Trophoblast cell (in vitro differentiated cells and primary cell): Measurements from ENCODE around the gene SMAD4.

Experiments used
- DNase-seq, 2 donors: peaks; one replicate each; pipeline ENCODE4 v3.0.0-alpha.2; 2016
- H2AFZ ChIP-seq: 2 replicates; pipeline ENCODE4 v1.6.1; 2013; ENCODE audit warnings: low read length, moderate library complexity, mild to moderate bottlenecking; ENCODE audit not compliant: insufficient read depth, poor library complexity
- H2AK5ac ChIP-seq: 2 replicates; pipeline ENCODE4 v1.6.1; 2013; ENCODE audit warnings: mild to moderate bottlenecking, low read length
- H2BK120ac ChIP-seq: 2 replicates; pipeline ENCODE4 v1.6.1; 2013; ENCODE audit warnings: low read length, mild to moderate bottlenecking, moderate library complexity; ENCODE audit not compliant: insufficient read depth, poor library complexity
- H2BK12ac ChIP-seq: 2 replicates; pipeline ENCODE4 v1.6.1; 2013; ENCODE audit warnings: mild to moderate bottlenecking, low read length, moderate library complexity
- H2BK5ac ChIP-seq: 2 replicates; pipeline ENCODE4 v1.6.1; 2013; ENCODE audit warnings: low read length, low read depth, moderate library complexity, mild to moderate bottlenecking; ENCODE audit not compliant: poor library complexity
- H3K14ac ChIP-seq: 2 replicates; pipeline ENCODE4 v1.6.1; 2013; ENCODE audit warnings: mild to moderate bottlenecking, low read length
- H3K18ac ChIP-seq: 2 replicates; pipeline ENCODE4 v1.6.1; 2013; ENCODE audit warnings: mild to moderate bottlenecking, low read length
- H3K23ac ChIP-seq: 2 replicates; pipeline ENCODE4 v1.6.1; 2013; ENCODE audit warnings: low read length
- H3K27ac ChIP-seq: 2 replicates; pipeline ENCODE4 v1.5.1; 2013; ENCODE audit warnings: low read depth, mild to moderate bottlenecking, inconsistent platforms, low read length, moderate library complexity
- H3K27me3 ChIP-seq: 2 replicates; pipeline ENCODE4 v1.6.1; 2013; ENCODE audit warnings: inconsistent platforms, mild to moderate bottlenecking, low read length, moderate library complexity; ENCODE audit not compliant: insufficient read depth
- H3K36me3 ChIP-seq, 2 experiments: 1 replicate in 1 of 2; 2 replicates in 1 of 2; pipeline ENCODE4 v1.6.1; 2013; ENCODE audit warnings: low read length in 2 of 2, mild to moderate bottlenecking in 2 of 2, moderate library complexity in 1 of 2; ENCODE audit not compliant: insufficient read depth in 2 of 2, control insufficient read depth in 1 of 2
- H3K4ac ChIP-seq: 2 replicates; pipeline ENCODE4 v1.6.1; 2013; ENCODE audit warnings: low read depth, mild to moderate bottlenecking, low read length, moderate library complexity
- H3K4me1 ChIP-seq, 2 experiments: 1 replicate in 1 of 2; 2 replicates in 1 of 2; pipeline ENCODE4 v1.6.1; 2013; ENCODE audit warnings: low read length in 2 of 2, mild to moderate bottlenecking in 2 of 2, moderate library complexity in 1 of 2; ENCODE audit not compliant: insufficient read depth in 2 of 2, control insufficient read depth in 1 of 2
- H3K4me2 ChIP-seq: 2 replicates; pipeline ENCODE4 v1.6.1; 2013; ENCODE audit warnings: inconsistent platforms, mild to moderate bottlenecking, low read length, moderate library complexity
- H3K4me3 ChIP-seq: 2 replicates; pipeline ENCODE4 v1.5.1; 2013; ENCODE audit warnings: mild to moderate bottlenecking, low read depth, low read length, inconsistent platforms
- H3K79me1 ChIP-seq: one replicate; pipeline ENCODE4 v1.6.1; 2013; ENCODE audit warnings: low read length
- H3K79me2 ChIP-seq: 2 replicates; pipeline ENCODE4 v1.6.1; 2013; ENCODE audit warnings: low read length, mild to moderate bottlenecking; ENCODE audit not compliant: control insufficient read depth, insufficient read depth, poor library complexity
- H3K9ac ChIP-seq: 2 replicates; pipeline ENCODE4 v1.6.1; 2013; ENCODE audit warnings: mild to moderate bottlenecking, low read length
- H3K9me3 ChIP-seq: 2 replicates; pipeline ENCODE4 v1.6.1; 2013; ENCODE audit warnings: low read depth, mild to moderate bottlenecking, control low read depth, inconsistent platforms, low read length; ENCODE audit not compliant: insufficient read depth
- H4K12ac ChIP-seq: 2 replicates; pipeline ENCODE4 v1.6.1; 2013; ENCODE audit warnings: low read depth, mild to moderate bottlenecking, low read length, moderate library complexity
- H4K8ac ChIP-seq: 2 replicates; pipeline ENCODE4 v1.6.1; 2013; ENCODE audit warnings: low read depth, mild to moderate bottlenecking, low read length, moderate library complexity
- H4K91ac ChIP-seq: one replicate; pipeline ENCODE4 v1.6.1; 2013; ENCODE audit warnings: low read depth, mild to moderate bottlenecking, low read length, moderate library complexity
- WGBS: extraction: QIAGEN DNeasy Blood & Tissue Kit; methylation state at CpG from one replicate; pipeline ENCODE4 v1.1.7; 2013; ENCODE audit warnings: missing lambda C conversion rate; ENCODE audit not compliant: insufficient read length, insufficient coverage; ENCODE audit errors: extremely low coverage; 5-methylcytosine and 5-hydroxymethylcytosine counted together

SMAD4 gene

DNA sequence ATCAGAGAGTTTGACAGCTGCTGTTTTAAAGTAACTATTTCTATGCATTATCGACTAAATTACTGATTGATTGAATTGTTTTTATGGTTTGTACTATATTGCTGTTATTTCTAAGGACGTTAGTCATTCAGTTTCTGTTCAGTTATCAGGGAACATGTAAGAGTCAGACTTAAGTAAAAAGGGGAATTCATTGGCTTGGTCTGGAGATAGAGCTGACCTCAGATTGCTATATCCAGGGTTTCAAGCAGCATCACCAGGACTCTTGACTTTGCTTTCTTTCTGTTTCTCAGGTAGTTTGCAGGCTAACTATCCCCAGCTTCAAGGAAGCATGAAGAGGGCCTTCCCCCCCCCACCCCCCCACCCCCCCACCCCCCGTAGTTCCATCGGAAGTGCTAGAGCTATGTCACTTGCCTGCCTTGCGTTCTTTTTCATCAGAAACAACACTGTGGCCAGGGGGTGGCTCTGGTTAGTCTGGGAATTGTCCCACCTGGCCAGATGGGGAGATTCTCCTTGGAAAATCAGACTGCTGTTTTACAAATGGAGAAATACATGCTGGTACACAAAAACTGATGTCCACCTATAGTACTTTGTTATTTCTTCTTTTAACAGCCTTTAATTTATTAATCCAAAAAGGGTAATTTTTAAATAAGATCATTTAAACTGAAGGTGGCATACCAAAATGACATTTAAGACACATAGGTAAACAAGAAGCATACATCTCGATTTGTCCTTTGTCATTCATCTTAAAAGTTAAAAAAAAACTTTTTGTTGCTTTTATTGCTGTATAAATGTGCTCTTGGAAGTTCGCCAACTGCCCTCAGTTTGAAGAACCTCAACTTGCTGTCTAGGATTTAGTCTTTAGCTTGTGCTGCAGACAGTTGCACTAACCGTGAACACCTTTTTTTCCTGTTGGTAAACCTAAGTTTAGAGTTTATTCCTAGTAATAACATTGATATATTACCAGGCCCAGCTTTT, 9.4 kb downstream of the SMAD4 start:
- Histone ChIP-seq H3K36me3 (peaks cover 2 to 3% of the 10 kb centered on the region in 2 experiments), H2BK5ac (no peak overlapping the region), H3K9me3 (no peaks in the 10 kb centered on the region), H3K4me2 (no peak overlapping the region), H3K27me3 (no peaks in the 10 kb centered on the region), H4K12ac (no peak overlapping the region), H3K4ac (peak overlapping the region; percentile 93), H3K18ac (no peak overlapping the region), H3K9ac (no peak overlapping the region), H3K4me1 (no peaks in the 10 kb centered on the region), H2AFZ (no peak overlapping the region), H2BK120ac (no peak overlapping the region), H3K79me1 (no peaks in the 10 kb centered on the region), H3K23ac (no peak overlapping the region), H4K91ac (no peak overlapping the region), H3K4me3 (no peak overlapping the region), H3K14ac (no peak overlapping the region), H3K79me2 (peaks cover 20% of the 10 kb centered on the region), H2BK12ac (no peak overlapping the region), H3K27ac (no peak overlapping the region), H4K8ac (no peak overlapping the region), H2AK5ac (no peak overlapping the region)
- no peak for DNase-seq
- WGBS, result no CpG with 5 or more reads among the region's 8 CpGs

DNA sequence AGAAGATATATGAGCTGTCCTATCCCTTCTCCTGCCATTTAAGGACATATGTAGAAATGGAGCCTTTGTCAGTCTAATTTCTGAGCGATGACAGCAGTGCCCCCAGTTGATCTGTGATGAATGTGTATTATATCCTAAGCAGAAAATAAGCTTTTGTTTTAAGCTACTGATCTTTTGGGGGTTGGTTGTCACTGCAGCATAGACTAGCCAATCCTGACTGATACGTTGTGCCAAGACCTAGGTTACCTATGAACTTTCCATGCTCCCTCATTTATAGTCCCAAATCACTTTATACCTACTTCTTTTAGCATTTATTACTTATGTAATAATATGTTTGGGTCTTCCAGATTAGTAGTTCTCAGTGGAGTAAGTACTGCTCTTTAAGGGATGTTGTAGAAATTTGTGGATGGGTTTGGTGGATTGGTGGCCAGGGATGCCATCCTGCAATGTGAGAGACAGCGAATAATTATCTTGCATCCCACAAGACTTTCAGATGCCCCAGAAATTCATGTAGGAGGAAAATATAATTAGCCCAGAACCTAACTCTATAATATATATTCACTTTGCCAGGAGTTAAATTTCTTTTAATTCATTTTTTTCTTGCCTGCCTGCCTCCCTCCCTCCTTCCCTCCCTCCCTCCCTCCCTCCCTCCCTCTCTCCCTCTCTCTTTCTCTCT, 11.8 kb downstream of the SMAD4 start:
- no CpG with 5 or more reads among the region's 3 CpGs for WGBS
- Histone ChIP-seq H3K23ac (no peak overlapping the region), H3K36me3 (no peaks in the 10 kb centered on the region), H3K4me3 (no peak overlapping the region), H4K91ac (no peak overlapping the region), H3K18ac (no peak overlapping the region), H2BK12ac (no peak overlapping the region), H3K4me1 (no peaks in the 10 kb centered on the region), H2AK5ac (no peak overlapping the region), H3K14ac (no peak overlapping the region), H2BK120ac (no peak overlapping the region), H4K12ac (no peak overlapping the region), H2BK5ac (no peak overlapping the region), H3K9ac (no peak overlapping the region), H3K79me1 (no peaks in the 10 kb centered on the region), H3K4ac (peak overlapping the region; percentile 65), H3K79me2 (peaks cover 14% of the 10 kb centered on the region), H3K9me3 (no peaks in the 10 kb centered on the region), H2AFZ (no peak overlapping the region), H4K8ac (no peak overlapping the region), H3K27me3 (no peaks in the 10 kb centered on the region), H3K4me2 (no peak overlapping the region), H3K27ac (no peak overlapping the region)
- DNase-seq, result no peak

DNA sequence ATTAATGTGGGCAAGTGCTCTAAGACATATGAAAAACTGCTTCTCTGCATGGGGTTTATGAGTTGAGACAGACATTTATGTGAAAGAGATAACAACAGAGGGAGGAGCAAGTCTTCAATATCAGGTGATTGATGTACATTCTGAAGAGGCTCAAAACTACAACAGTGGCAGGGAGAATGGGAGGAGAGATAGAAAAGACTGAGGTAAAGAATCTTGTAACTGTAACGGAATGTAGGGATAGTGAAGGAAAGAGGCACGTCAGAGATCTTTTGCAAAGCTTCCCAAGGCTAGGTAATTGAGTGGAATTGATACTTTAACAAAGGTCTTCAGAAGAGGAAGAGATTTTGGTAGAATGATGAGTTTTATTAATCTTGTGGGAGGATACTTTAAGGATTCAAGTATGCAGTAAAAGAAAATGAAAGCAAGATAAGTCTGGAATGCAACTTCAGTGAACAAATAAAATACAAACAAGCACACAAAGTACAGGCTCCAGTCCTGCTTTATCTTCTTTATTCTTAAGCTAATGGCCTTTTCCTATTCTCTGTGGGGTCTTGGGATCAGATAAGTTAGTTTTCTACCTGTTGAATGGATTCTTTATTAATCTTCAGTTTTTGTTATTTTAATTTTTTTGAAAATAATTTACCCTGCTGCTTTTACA, 15.0 kb downstream of the SMAD4 start:
- Histone ChIP-seq H3K9ac (no peak overlapping the region), H3K27ac (no peak overlapping the region), H3K27me3 (no peaks in the 10 kb centered on the region), H3K4me3 (no peak overlapping the region), H4K8ac (no peak overlapping the region), H3K79me2 (peaks cover 7% of the 10 kb centered on the region), H2BK5ac (no peak overlapping the region), H3K4me1 (no peaks in the 10 kb centered on the region), H3K4me2 (no peak overlapping the region), H2BK120ac (no peak overlapping the region), H3K79me1 (no peaks in the 10 kb centered on the region), H3K14ac (no peak overlapping the region), H2BK12ac (no peak overlapping the region), H2AFZ (no peak overlapping the region), H3K9me3 (no peaks in the 10 kb centered on the region), H4K91ac (no peak overlapping the region), H3K23ac (no peak overlapping the region), H2AK5ac (no peak overlapping the region), H3K18ac (no peak overlapping the region), H3K36me3 (peaks cover 5 to 6% of the 10 kb centered on the region in 2 experiments), H4K12ac (no peak overlapping the region), H3K4ac (peak overlapping the region; percentile 46)
- no CpG with 5 or more reads among the region's 2 CpGs for WGBS
- DNase-seq, result peak in 1 of 2 donors; percentile 27

DNA sequence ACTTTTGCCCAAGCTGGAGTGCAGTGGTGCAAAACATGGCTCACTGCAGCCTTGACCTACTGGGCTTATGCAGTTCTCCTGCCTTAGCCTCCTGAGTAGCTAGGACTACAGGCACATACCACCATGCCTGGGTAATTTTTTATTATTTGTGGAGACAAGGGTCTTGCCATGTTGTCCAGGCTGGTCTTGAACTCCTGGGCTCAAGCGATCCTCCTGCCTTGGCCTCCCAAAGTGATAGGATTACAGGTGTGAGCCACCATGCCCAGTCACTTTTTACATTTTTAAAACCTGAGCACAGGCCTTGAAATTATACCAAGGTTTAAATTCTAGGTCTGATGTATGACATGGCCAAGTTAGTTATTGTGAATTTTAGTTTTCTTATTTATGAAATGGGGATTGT, 18.2 kb downstream of the SMAD4 start:
- H3K4me1 ChIP-seq, result no peaks in the 10 kb centered on the region
- H3K79me2 ChIP-seq, result peaks cover 2% of the 10 kb centered on the region
- H3K27ac ChIP-seq, result no peak overlapping the region
- H2BK5ac ChIP-seq, result no peak overlapping the region
- H3K4me2 ChIP-seq, result no peak overlapping the region
- H3K23ac ChIP-seq, result no peak overlapping the region
- H4K12ac ChIP-seq, result no peak overlapping the region
- DNase-seq, result no peak
- no peak overlapping the region for H4K8ac ChIP-seq
- H2AK5ac ChIP-seq, result no peak overlapping the region
- no CpG with 5 or more reads among the region's 1 CpG for WGBS
- H3K4ac ChIP-seq, result no peak overlapping the region
- H2BK120ac ChIP-seq, result no peak overlapping the region
- no peaks in the 10 kb centered on the region for H3K27me3 ChIP-seq
- H4K91ac ChIP-seq, result no peak overlapping the region
- no peak overlapping the region for H2BK12ac ChIP-seq
- no peak overlapping the region for H3K14ac ChIP-seq
- H3K9ac ChIP-seq, result no peak overlapping the region
- no peaks in the 10 kb centered on the region for H3K79me1 ChIP-seq
- H3K18ac ChIP-seq, result no peak overlapping the region
- H3K36me3 ChIP-seq, result peaks cover 5 to 8% of the 10 kb centered on the region in 2 experiments
- H3K9me3 ChIP-seq, result no peaks in the 10 kb centered on the region
- H2AFZ ChIP-seq, result no peak overlapping the region
- H3K4me3 ChIP-seq, result no peak overlapping the region
